H1 (cell line): ENCODE results near the gene TP73. TPM values are rescaled to one million over a fixed set of nuclear protein-coding genes. Genes with fewer than 3 reads are reported as not detected.

Experiments used
- CTCF ChIA-PET: fragments of 300-600 bp; sonication (Branson Sonifier 250); formaldehyde crosslinking; loops from one replicate; lab custom pipeline; 2021; ENCODE audit not compliant: partially characterized antibody; lab: Charles Lee
- POLR2A ChIA-PET: fragments of 300-600 bp; sonication (Branson Sonifier 250); formaldehyde crosslinking; loops from one replicate; lab custom pipeline; 2021; ENCODE audit warnings: inconsistent platforms; ENCODE audit not compliant: partially characterized antibody; lab: Charles Lee
- DNase-seq, 2 experiments: peaks; one replicate each; pipeline versions ENCODE4 v3.0.0 to v3.0.0-alpha.2; 2010 to 2022; ENCODE audit warnings: low spot score in 2 of 2, low read depth in 1 of 2, mixed read lengths in 1 of 2
- FAIRE-seq: peaks from 2 replicates; lab custom pipeline; 2011; peaks lifted over from hg19 to GRCh38; lab: Jason Lieb, UNC
- H2AFZ ChIP-seq: 2 replicates; pipeline ENCODE4 v1.8.1; 2012; ENCODE audit warnings: low read length, inconsistent platforms
- H2AK5ac ChIP-seq: 2 replicates; pipeline ENCODE4 v1.6.1; 2013; ENCODE audit warnings: low read depth, low read length
- H2BK120ac ChIP-seq: replicated peaks from 2 replicates; pipeline ENCODE3; 2013; ENCODE audit warnings: low read depth, low read length, inconsistent platforms
- H2BK12ac ChIP-seq: 2 replicates; pipeline ENCODE4 v1.6.1; 2013; ENCODE audit warnings: low read depth, low read length
- H2BK15ac ChIP-seq: 2 replicates; pipeline ENCODE4 v1.6.1; 2013; ENCODE audit warnings: low read length
- H2BK20ac ChIP-seq: 2 replicates; pipeline ENCODE4 v1.6.1; 2013; ENCODE audit warnings: low read length
- H2BK5ac ChIP-seq: 2 replicates; pipeline ENCODE4 v1.6.1; 2013; ENCODE audit warnings: low read depth, low read length
- H3K14ac ChIP-seq: 2 replicates; pipeline ENCODE4 v1.6.1; 2013; ENCODE audit warnings: inconsistent platforms; ENCODE audit not compliant: insufficient read length
- H3K18ac ChIP-seq: 2 replicates; pipeline ENCODE4 v1.6.1; 2013; ENCODE audit warnings: low read length; ENCODE audit errors: extremely low read depth
- H3K23ac ChIP-seq: 2 replicates; pipeline ENCODE4 v1.6.1; 2013; ENCODE audit warnings: inconsistent platforms; ENCODE audit not compliant: insufficient read length
- H3K23me2 ChIP-seq: 2 replicates; pipeline ENCODE4 v1.6.1; 2013; ENCODE audit warnings: low read depth, low read length
- H3K27ac ChIP-seq: 2 replicates; pipeline ENCODE4 v1.6.1; 2011; ENCODE audit warnings: low read depth, low read length, inconsistent platforms
- H3K27me3 ChIP-seq, 4 experiments: replicated peaks in 1 of 4; 1 replicate in 1 of 4; 2 replicates in 3 of 4; pipeline versions ENCODE4 v1.6.1 to v1.8.1; 2011 to 2013; ENCODE audit warnings: low read length in 3 of 4, mild to moderate bottlenecking in 3 of 4, inconsistent platforms in 2 of 4, mixed read lengths in 2 of 4, moderate library complexity in 1 of 4; ENCODE audit not compliant: control insufficient read depth in 3 of 4, insufficient read depth in 3 of 4; ENCODE audit errors: extremely low read depth in 1 of 4
- H3K36me3 ChIP-seq, 4 experiments: 2 replicates each; pipeline versions ENCODE4 v1.6.1 to v1.8.1; 2011 to 2013; ENCODE audit warnings: mild to moderate bottlenecking in 4 of 4, low read length in 3 of 4, moderate library complexity in 2 of 4, control low read depth in 1 of 4, inconsistent platforms in 1 of 4; ENCODE audit not compliant: insufficient read depth in 4 of 4, control insufficient read depth in 2 of 4
- H3K4ac ChIP-seq: replicated peaks from 2 replicates; pipeline ENCODE3; 2013; ENCODE audit warnings: low read length, low read depth, mixed read lengths, inconsistent platforms; ENCODE audit not compliant: insufficient read length
- H3K4me1 ChIP-seq, 4 experiments: replicated peaks in 1 of 4; 1 replicate in 1 of 4; 2 replicates in 3 of 4; pipeline versions ENCODE4 v1.6.1 to v1.8.1; 2011 to 2013; ENCODE audit warnings: low read length in 3 of 4, inconsistent platforms in 2 of 4, mixed read lengths in 1 of 4; ENCODE audit not compliant: insufficient read depth in 4 of 4, control insufficient read depth in 3 of 4
- H3K4me2 ChIP-seq, 2 experiments: 2 replicates each; pipeline versions ENCODE4 v1.6.1 to v1.8.1; 2011 to 2013; ENCODE audit warnings: low read depth in 2 of 2, low read length in 2 of 2, control low read depth in 1 of 2, inconsistent platforms in 1 of 2, mild to moderate bottlenecking in 1 of 2; ENCODE audit not compliant: insufficient read depth in 1 of 2
- H3K4me3 ChIP-seq, 4 experiments: fragments of 200-600, 300-600 bp in 1 of 4; sonication (generic), shearing (Covaris generic), sonication (Bioruptor Twin) in 1 of 4; 2 replicates each; pipeline versions ENCODE4 v1.5.1 to v1.8.1; 2011 to 2016; ENCODE audit warnings: low read length in 4 of 4, low read depth in 3 of 4, control low read depth in 2 of 4, inconsistent platforms in 2 of 4, mild to moderate bottlenecking in 2 of 4, mixed read lengths in 1 of 4, moderate library complexity in 1 of 4; ENCODE audit not compliant: insufficient read depth in 2 of 4; ENCODE audit errors: extremely low read depth in 1 of 4
- H3K56ac ChIP-seq: replicated peaks from 2 replicates; pipeline ENCODE3; 2013; ENCODE audit warnings: low read depth, mild to moderate bottlenecking, mixed read lengths, low read length, inconsistent platforms; ENCODE audit not compliant: insufficient read length
- H3K79me1 ChIP-seq: 2 replicates; pipeline ENCODE4 v1.6.1; 2013; ENCODE audit warnings: low read depth, low read length, control low read depth
- H3K79me2 ChIP-seq, 2 experiments: 2 replicates each; pipeline versions ENCODE4 v1.6.1 to v1.8.1; 2012 to 2013; ENCODE audit warnings: low read length in 2 of 2, mild to moderate bottlenecking in 2 of 2, inconsistent platforms in 1 of 2; ENCODE audit not compliant: insufficient read depth in 2 of 2, control insufficient read depth in 1 of 2
- H3K9ac ChIP-seq, 4 experiments: replicated peaks in 1 of 4; 1 replicate in 1 of 4; 2 replicates in 3 of 4; pipeline versions ENCODE4 v1.6.1 to v1.8.1; 2011 to 2013; ENCODE audit warnings: low read depth in 3 of 4, low read length in 3 of 4, control low read depth in 2 of 4, mild to moderate bottlenecking in 2 of 4, moderate library complexity in 2 of 4, inconsistent platforms in 1 of 4; ENCODE audit errors: extremely low read depth in 1 of 4
- H3K9me3 ChIP-seq, 2 experiments: 2 replicates each; pipeline versions ENCODE4 v1.6.1 to v1.8.1; 2012 to 2013; ENCODE audit warnings: mild to moderate bottlenecking in 2 of 2, moderate library complexity in 2 of 2, control low read depth in 1 of 2, inconsistent platforms in 1 of 2, low read depth in 1 of 2, low read length in 1 of 2, mixed read lengths in 1 of 2; ENCODE audit not compliant: insufficient read depth in 2 of 2
- H4K20me1 ChIP-seq, 2 experiments: replicated peaks in 1 of 2; 2 replicates each; pipeline versions ENCODE3 to v1.8.1; 2011 to 2013; ENCODE audit warnings: inconsistent platforms in 2 of 2, low read length in 2 of 2, mild to moderate bottlenecking in 1 of 2; ENCODE audit not compliant: insufficient read depth in 2 of 2, control insufficient read depth in 1 of 2
- H4K5ac ChIP-seq: 2 replicates; pipeline ENCODE4 v1.6.1; 2013; ENCODE audit warnings: low read length, low read depth, mixed read lengths, inconsistent platforms; ENCODE audit not compliant: insufficient read length
- H4K8ac ChIP-seq: 2 replicates; pipeline ENCODE4 v1.8.0; 2013; ENCODE audit warnings: mild to moderate bottlenecking, moderate library complexity, low read length, inconsistent platforms; ENCODE audit not compliant: insufficient read depth; ENCODE audit errors: extremely low read depth
- H4K91ac ChIP-seq: replicated peaks from 2 replicates; pipeline ENCODE3; 2013; ENCODE audit warnings: low read length, mixed read lengths, inconsistent platforms; ENCODE audit not compliant: insufficient read length
- BACH1 ChIP-seq: IDR thresholded peaks from 2 replicates; pipeline ENCODE4 v1.6.1; 2012; ENCODE audit warnings: low read length, improper control_type of control experiment
- BCL11A ChIP-seq, 2 experiments: IDR thresholded peaks; one replicate each; pipeline ENCODE4 v1.6.1; 2011; ENCODE audit warnings: low read depth in 2 of 2, low read length in 2 of 2, mild to moderate bottlenecking in 2 of 2
- CEBPB ChIP-seq: IDR thresholded peaks from 2 replicates; pipeline ENCODE4 v1.6.1; 2012; ENCODE audit warnings: low read depth, low read length
- CTBP2 ChIP-seq: IDR thresholded peaks from 2 replicates; pipeline ENCODE4 v1.7.0; 2011; ENCODE audit warnings: borderline replicate concordance, mild to moderate bottlenecking, moderate library complexity, mixed read lengths, low read length; ENCODE audit not compliant: insufficient read depth, insufficient read length
- EGR1 ChIP-seq: IDR thresholded peaks from 2 replicates; pipeline ENCODE4 v1.6.1; 2011; ENCODE audit warnings: low read depth, low read length, borderline replicate concordance
- EZH2 ChIP-seq: fragments of 200-600 bp; sonication (generic); IDR thresholded peaks from 2 replicates; pipeline ENCODE4 v1.7.1; 2012; ENCODE audit warnings: low read depth, mild to moderate bottlenecking, moderate library complexity, low read length, inconsistent platforms; ENCODE audit not compliant: severe bottlenecking
- HDAC6 ChIP-seq: IDR thresholded peaks from one replicate; pipeline ENCODE4 v1.7.1; 2012; ENCODE audit warnings: low read depth, mild to moderate bottlenecking, inconsistent platforms, low read length, moderate library complexity
- KDM5A ChIP-seq: fragments of 200-600 bp; IDR thresholded peaks from 2 replicates; pipeline ENCODE4 v1.7.1; 2012; ENCODE audit warnings: mild to moderate bottlenecking, low read length, inconsistent platforms, mixed read lengths
- NANOG ChIP-seq: IDR thresholded peaks from 2 replicates; pipeline ENCODE4 v1.6.1; 2011; ENCODE audit warnings: low read length, low read depth, mild to moderate bottlenecking, inconsistent platforms; ENCODE audit not compliant: insufficient read depth, poor library complexity, severe bottlenecking
- NRF1 ChIP-seq: IDR thresholded peaks from 2 replicates; pipeline ENCODE4 v1.6.1; 2011; ENCODE audit warnings: mild to moderate bottlenecking, low read depth, low read length, improper control_type of control experiment
- RAD21 ChIP-seq, 2 experiments: IDR thresholded peaks in 1 of 2; conservative IDR thresholded peaks in 1 of 2; 2 replicates each; pipeline ENCODE4 v1.6.1; 2011; ENCODE audit warnings: low read depth in 2 of 2, low read length in 2 of 2, improper control_type of control experiment in 1 of 2, inconsistent platforms in 1 of 2, mild to moderate bottlenecking in 1 of 2, moderate library complexity in 1 of 2
- RXRA ChIP-seq: IDR thresholded peaks from 2 replicates; pipeline ENCODE4 v1.6.1; 2011; ENCODE audit warnings: low read depth, mild to moderate bottlenecking, low read length, moderate library complexity; ENCODE audit not compliant: insufficient read depth
- SP4 ChIP-seq: IDR thresholded peaks from 2 replicates; pipeline ENCODE4 v1.6.1; 2012; ENCODE audit warnings: low read length, inconsistent platforms
- SRF ChIP-seq: IDR thresholded peaks from 2 replicates; pipeline ENCODE4 v1.6.1; 2011; ENCODE audit warnings: mild to moderate bottlenecking, low read depth, low read length, moderate library complexity
- WGBS, 2 experiments: shearing (Covaris generic) in 1 of 2; methylation state at CpG; one replicate each; pipeline versions ENCODE4 v1.1.6 to v1.1.7; 2013 to 2015; ENCODE audit warnings: low lambda C conversion rate in 2 of 2, mixed read lengths in 2 of 2, inconsistent platforms in 1 of 2, low coverage in 1 of 2, missing lambda C conversion rate in 1 of 2; ENCODE audit not compliant: insufficient replicate concordance in 2 of 2, insufficient coverage in 1 of 2, insufficient read length in 1 of 2; ENCODE audit errors: extremely low coverage in 1 of 2, missing lambda C conversion rate in 1 of 2; 5-methylcytosine and 5-hydroxymethylcytosine counted together
- polyA plus RNA-seq, 7 experiments: library from polyadenylated mRNA; depleted of rRNA in 3 of 7; stranded (reverse) in 5 of 7; unstranded in 2 of 7; fragments of >200 nt in 5 of 7; fragments of 200-250 nt in 2 of 7; gene quantifications; 1 replicate in 5 of 7; 2 replicates in 1 of 7; 4 replicates in 1 of 7; pipeline versions ENCODE4 v1.2.1 to v1.2.3, GENCODE V29; 2011 to 2013; ENCODE audit warnings: missing spikeins in 2 of 7, mixed read lengths in 2 of 7
- total RNA-seq: library from RNA; stranded (reverse); fragmentation: NEBNext Ultra II Directional; extraction: Animal tissue kit (Norgen Biotek cat#: 25700); gene quantifications from 2 replicates; pipeline ENCODE4 v1.2.1, GENCODE V29; 2021

The TP73 gene
- total and polyA plus RNA-seq, 2 of the 8 experiments (the other 6 are each of a cell fraction or from before 2014, with no cell fraction given) = 2.6 to 3.1 TPM

DNA sequence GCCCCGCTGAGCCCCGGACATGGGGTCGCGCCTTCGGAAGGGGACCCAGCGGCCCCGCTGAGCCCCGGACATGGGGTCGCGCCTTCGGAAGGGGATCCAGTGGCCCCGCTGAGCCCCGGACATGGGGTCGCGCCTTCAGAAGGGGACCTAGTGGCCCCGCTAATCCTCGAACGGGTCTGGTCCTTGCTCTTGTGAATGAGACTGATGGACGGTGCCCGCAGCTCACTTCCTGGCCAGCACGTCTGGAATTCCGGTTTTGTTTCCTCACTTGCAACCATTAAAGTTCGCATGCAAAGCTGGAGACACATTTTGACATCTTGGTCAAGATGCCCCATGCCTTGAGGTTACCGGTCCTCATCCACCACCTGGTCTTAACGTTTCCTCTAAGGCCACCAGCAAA is 8.0 kb upstream of the TP73 start:
- FAIRE-seq (no peak), DNase-seq (no peak)
- no peak overlapping the region for H2BK120ac ChIP-seq
- ChIA-PET CTCF (interaction anchor here (1.4 kb wide), 1 partner anchor 9 kb away, joined by 3 read pairs; no protein-coding TSS in a partner anchor), POLR2A (no interaction called here)
- no peak overlapping the region for H2BK5ac ChIP-seq
- no peak overlapping the region for H2BK12ac ChIP-seq
- H2AK5ac ChIP-seq = no peak overlapping the region
- no peak overlapping the region for H4K8ac ChIP-seq
- no peaks in the 10 kb centered on the region for H3K9me3 ChIP-seq
- H3K23ac ChIP-seq = no peak overlapping the region
- H2BK15ac ChIP-seq = no peak overlapping the region
- TF ChIP-seq HDAC6 (no peak), CEBPB (no peak), BACH1 (no peak), EGR1 (no peak), SP4 (no peak), NANOG (no peak), SRF (no peak), NRF1 (no peak), BCL11A (IDR thresholded peaks at IDR 0.05; ENCODE audit: low read depth in 2 of 2, low read length in 2 of 2) (no peak), RAD21 (IDR thresholded peaks at IDR 0.05 in 1 of 2, conservative IDR thresholded peaks at IDR 0.05 in 1 of 2; ENCODE audit: low read depth in 2 of 2, low read length in 2 of 2) (no peak), KDM5A (no peak), CTBP2 (no peak), RXRA (no peak), EZH2 (no peak)
- no peak overlapping the region for H3K9ac ChIP-seq
- peaks cover 9% of the 10 kb centered on the region for H3K79me1 ChIP-seq
- no peak overlapping the region for H3K4ac ChIP-seq
- 0 out of 7 replicates have a peak, but pooled peaks cover 0 to 2% (median 0%) of the 10 kb centered on the region in 4 experiments for H3K27me3 ChIP-seq
- H3K4me3 ChIP-seq = no peak overlapping the region
- no peak overlapping the region for H3K18ac ChIP-seq
- no peak overlapping the region for H2AFZ ChIP-seq
- no peak overlapping the region for H3K14ac ChIP-seq
- H3K23me2 ChIP-seq = no peaks in the 10 kb centered on the region
- H3K36me3 ChIP-seq = peaks cover 0 to 17% (median 12%) of the 10 kb centered on the region in 4 experiments; a peak in 4 of 8 replicates
- H4K91ac ChIP-seq = no peak overlapping the region
- H4K20me1 ChIP-seq = peaks cover 0 to 8% of the 10 kb centered on the region in 2 experiments
- H3K79me2 ChIP-seq = peaks cover 0 to 7% of the 10 kb centered on the region in 2 experiments; a peak in 1 of 4 replicates
- H3K56ac ChIP-seq = no peak overlapping the region
- 84% methylated on average over 10 of the region's 25 CpGs; no CpG with 5 or more reads in 1 of the 2 experiments for WGBS, 2 experiments
- H3K4me2 ChIP-seq = no peak overlapping the region
- H2BK20ac ChIP-seq = no peak overlapping the region
- H4K5ac ChIP-seq = no peak overlapping the region
- peaks cover 0 to 4% (median 0%) of the 10 kb centered on the region in 4 experiments; a peak in 1 of 7 replicates for H3K4me1 ChIP-seq
- no peak overlapping the region for H3K27ac ChIP-seq
